Effector CD8-positive, alpha-beta T cell (primary cell): ENCODE data around the gene FOXO6.

Experiments used
- DNase-seq: peaks from one replicate; lab custom pipeline; 2025; lab: John Stamatoyannopoulos, UW

Gene FOXO6

DNA sequence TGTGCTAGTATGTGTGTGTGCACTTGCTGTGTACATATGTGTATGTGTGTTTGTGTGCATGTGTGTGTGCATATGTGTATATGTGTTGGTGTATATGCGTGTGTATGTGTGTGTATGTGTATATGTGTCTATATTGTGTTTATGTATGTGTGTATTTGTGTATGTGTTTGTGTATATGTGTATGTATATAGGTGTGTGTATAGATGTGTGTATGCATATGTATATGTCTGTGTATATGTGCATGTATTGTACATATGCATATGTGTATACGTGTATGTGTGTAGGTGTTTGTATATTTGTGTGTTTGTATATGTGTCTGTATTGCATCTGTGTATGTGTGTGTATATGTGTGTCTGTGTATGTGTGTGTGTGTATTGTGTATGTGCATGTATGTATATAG, 64.1 kb downstream of the FOXO6 start:
- DNase-seq: no peak

DNA sequence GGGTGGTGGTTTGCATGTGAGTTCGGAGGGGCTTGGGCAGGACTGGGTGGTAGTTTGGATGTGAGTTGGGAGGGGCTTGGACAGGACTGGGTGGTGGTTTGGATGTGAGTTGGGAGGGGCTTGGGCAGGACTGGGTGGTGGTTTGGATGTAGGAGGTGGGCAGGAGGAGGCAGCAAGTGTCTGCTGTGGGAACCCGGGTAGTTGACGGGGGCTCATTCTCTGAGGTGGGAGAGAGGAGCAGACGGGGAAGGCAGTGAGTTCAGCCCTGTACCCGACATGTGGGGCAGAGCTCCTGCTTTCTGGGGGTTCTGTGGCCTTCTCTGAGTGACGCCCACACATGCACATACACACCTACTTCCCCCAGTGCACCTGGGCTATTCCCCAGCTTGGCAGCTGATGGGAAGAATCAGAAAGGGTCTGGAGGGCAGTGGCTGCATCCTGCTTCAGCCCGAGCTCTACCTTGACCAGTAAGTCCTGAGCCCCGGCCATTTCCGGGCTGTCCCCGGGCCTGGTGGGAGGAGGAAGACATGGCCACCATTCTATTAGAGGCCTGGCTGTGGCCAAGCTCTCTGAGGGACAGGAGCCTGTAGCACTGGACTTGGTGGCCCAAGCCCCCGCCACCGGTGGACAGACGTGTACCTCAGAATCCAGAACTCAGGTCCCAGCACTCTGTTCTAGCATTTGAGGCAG, 65.1 kb downstream of the FOXO6 start:
- no peak for DNase-seq

DNA sequence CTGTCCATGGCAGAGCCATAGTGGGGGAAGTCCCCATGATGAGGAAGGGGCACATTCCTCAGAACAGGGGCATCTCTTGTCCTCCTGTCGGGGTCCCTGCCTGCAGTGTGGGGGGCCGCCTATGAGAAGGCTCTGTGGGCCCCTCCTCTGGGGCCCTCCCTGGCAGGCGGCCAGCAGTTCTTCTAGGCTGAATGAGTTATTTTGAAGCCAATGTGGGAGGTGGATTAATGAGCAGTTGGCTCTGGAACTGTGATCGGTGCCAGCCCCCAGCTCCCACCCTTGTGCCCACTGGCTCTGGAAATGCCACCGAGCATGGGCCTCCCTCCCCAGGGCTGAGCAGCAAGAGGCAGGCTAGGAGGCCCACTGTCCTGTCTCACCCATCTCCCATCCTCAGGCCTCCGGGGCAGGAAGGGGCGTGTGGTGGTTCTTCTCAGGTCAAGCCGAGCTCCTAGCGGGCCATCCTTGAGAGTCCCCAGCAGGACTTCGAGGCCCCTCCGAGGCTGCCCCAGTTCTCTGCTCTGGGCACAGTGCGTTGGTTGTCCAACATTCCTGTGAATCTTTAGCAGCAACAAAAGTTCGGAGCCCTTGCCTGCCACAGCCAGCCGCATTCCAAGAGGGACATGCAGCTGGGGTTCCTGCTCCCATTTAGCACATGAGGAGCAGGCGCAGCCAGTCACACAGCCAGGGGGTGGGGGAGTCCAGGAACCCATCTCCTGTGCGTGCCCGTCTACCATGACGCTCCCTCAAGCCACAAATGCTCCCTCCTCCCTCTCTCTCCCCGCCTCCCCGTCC, 66.1 kb downstream of the FOXO6 start:
- DNase-seq: no peak

DNA sequence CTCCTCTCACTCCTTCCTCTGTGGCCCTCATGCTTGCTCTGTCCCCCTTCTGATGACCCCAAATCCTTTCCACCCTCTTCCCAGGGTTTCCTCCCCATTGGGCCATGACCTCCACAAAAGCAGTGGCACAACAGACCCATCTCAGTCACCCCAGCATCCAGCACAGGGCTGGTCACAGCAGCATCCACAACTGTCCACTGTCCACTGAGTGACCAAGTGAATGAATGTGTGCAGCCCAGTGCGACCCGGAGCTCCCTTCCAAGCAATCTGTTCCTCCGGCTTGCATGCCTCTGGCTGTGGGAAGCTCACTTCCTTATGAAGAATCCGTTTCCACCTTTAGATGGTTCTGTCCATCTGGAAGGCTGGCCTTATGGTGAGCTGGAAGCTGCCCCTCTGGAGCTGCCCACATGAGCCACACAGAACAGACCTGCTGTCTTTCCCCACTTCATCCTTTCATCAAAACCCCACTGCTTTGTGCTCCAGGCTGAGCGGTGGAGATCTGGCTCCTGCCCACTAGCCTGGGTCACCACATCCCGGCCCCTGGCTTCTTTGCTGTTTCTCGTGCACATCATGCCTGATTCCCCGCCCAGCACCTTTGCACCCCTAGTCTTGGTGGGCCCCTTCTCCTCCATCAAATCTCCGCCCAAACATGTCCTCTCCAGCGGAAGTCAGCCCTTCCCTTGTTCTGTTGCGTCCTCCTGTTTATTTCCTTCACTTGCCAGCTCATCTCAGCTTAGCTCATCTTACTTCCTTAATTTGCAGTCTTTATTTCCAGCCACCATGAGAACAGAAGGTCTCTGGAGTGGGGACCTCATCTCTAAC, 66.9 kb downstream of the FOXO6 start:
- DNase-seq: no peak

DNA sequence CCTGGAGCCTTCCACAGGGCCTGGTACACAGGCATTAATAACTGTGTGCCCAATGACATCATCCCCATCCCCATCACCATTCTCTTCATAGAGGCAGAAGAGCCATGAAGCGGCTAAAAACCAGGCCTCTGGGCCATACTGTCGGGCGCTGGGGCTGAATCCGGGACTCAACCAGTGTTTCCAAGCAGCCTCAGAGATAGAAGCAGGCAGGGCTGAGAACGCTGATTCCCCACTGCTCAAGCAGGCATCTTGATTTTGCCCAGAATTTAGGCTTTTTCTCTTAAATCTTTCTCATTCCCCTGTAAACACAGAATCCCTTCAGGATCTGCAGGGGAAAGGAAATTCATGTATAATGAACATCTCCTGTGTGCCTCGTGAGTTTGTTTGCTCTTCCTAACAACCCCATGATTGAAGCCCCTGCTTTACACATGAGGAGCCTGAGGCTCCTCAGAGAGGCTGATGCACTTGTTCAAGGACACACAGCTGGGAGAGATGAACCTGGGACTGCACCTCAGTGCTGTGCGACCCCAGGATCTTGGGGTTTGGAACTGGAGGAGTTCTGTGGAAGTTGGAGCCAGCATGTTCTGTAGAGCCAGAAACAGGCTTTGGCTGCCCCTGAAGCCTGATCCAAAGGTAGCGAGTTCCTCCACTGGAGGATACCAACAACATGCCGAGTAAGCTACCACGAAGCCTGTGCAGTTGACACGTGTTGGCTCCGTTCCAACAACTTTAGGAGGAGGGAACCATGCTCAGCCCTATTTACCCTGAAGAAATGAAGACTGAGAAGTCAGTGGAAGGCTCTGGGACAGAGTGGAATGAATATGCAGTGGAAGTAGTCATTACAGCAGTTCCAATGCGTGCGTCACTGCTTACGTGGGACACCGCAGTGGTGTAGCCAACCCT, 67.8 kb downstream of the FOXO6 start:
- no peak for DNase-seq

DNA sequence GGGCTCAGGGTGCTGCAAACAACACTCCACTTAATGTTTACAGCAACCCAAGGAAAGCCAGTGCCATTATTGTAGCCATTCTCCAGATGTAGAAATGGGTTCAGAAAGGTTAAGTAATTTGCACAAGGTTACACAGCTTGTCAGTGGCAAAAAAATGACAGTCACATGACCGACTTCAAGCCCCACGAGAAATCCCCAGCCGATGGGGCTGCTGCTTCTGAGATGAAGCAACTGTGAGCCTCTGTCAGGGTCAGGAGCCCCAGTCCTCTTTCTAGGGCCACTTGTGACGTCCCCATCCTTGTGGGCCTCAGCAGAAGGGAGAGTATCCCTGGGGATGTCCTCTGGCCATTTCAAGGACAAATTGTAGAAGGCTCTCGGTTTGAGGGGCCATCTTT, 68.4 kb downstream of the FOXO6 start:
- no peak for DNase-seq

DNA sequence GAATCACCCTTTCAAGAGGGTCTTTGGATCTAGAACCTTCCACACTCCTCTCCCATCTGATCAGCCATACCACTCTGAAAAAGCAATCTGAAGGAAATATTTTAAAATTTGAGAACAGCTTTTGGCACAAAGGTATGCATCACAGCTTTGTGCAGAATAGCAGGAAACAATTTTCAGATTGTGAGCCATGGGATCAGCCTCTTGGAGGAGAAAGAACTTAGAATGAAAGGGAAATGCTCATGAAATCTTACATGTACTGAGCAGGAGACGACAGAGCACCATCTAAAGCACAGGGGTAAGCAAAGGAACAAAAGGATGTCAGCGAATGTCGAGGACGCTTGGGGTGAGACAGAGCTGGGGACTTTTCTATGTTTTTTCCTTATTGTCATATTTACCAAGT, 68.8 kb downstream of the FOXO6 start:
- DNase-seq: no peak

DNA sequence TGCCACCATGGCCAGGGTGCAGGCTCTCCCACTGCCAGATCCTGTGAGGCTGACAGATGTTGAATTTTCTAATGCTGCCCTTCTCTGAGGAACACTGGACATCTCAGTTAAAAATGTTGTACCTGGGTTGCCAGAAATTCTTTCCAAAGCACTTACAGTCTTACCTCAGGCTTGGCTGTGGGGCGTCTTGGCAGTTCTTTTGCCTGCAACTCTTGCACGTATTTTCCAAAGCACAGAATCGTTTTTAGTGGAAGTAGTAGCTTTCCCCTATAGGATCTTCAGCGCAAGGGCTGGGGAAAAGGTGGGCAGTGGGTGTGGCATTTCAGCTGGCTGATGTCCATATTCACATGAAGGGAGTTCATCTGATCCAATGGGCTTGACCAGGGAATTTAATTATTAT, 69.3 kb downstream of the FOXO6 start:
- DNase-seq: no peak

DNA sequence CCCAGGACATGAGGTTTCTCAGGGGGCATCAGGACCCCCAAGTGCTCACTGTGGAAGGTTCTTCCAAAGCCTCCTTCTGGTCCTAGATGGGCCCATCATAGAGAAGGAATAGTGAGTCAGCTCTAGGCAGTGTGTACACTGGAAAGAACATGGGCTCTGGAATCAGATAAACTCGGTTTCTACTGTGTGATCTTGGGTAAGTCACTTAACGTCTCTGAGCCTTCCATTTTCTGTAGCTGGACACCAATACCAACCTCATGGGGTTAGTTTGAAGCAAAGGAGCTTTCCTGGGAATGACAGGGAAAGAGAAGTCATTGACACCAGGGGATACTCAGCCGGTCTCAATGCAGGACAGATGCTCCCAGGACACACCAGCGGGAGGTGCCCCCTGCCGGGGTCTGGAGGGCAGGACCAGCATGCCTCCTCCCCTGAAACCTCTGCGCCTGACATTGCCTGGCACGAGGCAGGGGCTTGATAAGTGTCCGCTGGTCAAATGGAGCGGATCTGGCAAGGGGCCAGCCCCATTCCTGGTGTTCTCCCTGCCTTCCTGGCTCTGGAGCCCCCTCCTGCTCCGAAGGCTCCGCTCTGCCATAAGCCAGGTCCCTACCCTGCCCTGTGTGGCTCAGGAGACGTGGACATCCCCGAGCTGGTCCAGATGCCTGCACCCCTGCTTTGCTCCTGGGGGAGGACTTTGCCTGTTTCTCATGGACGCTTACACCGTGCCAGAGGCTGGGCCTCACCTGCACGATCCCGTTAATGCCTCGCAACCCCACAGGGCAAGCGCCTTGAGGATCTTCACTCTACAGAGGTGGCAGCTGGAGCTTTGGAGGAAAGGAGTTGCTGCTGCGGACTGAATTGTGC, 70.5 kb downstream of the FOXO6 start:
- DNase-seq: no peak
